PC-3 (cell line): Measurements from ENCODE around the gene KIAA2012.

ENCODE experiments used
- CTCF ChIP-seq: fragments of 300-600 bp; sonication (generic); conservative IDR thresholded peaks from 2 replicates; pipeline ENCODE4 v1.5.1; 2017; ENCODE audit warnings: antibody characterized with exemption, low read depth, mild to moderate bottlenecking, low read length
- EZH2phosphoT487 ChIP-seq: fragments of 300-600 bp; sonication (generic); IDR thresholded peaks from 2 replicates; pipeline ENCODE4 v1.6.1; 2018; ENCODE audit warnings: mild to moderate bottlenecking, antibody characterized with exemption, low read length, borderline replicate concordance

- TF ChIP-seq EZH2phosphoT487 = no peak
- no peak for TF ChIP-seq CTCF
Observed at GRCh38 chr2:202169832-202170424, 96.9 kb downstream of the KIAA2012 start.
